Measurements from ENCODE around the gene BTRC. TPM values are rescaled to one million over a fixed set of nuclear protein-coding genes. Genes with fewer than 3 reads are reported as not detected.
"Not testable (repeated sequence)": the region's sequence is repeated elsewhere in the genome, so short reads cannot be mapped to it uniquely, and the experiment has no call there.

BTRC gene
- total and polyA plus RNA-seq, 12 donors = 9.5 to 49.9 (median 34.2) TPM

DNA sequence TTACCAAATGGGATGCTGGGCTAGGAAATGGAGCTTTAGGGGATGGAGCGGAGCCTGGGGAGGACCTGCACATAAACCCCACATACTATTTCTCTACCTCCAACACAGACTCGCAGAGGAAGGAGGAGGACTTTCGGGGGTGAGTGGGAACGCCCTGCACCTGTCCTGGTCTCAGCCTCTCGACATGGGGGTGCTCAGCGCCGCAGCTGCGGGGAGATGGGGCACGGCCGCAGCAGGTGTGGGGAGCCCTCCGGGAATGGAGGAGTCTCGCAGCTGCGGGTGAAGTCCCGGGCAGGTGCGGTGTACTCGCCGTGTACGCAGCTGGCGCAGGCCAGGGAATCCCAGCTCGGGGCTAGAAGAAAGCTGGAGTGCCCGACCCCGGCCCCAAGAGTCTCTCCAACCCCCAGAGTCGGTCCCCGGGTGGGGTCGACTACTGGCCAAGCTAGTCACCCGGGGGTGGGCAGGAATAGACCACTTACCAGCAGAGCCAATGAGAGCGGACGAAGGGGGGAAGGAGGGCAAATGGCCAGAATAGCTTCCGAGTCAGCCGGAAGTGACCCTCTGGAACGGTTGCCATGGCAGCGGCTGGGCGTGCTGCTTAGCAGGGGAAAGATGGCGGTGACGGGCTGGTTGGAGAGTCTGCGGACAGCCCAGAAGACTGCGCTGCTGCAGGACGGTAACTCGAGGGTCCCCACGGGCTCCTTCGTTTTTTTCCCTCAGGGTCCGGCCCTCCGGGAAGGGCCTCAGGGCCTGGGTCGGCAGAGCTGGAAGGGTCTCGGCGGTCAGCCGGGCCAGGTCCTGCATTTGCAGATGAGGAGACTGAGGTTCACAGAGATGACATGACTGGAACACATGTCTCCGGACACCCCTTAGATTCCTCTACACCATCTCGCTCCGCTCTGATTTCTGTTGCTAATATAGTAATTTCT lies 234.0 kb downstream of the BTRC start, which contains the start of the genes DPCD and POLL:
Gene DPCD, plus strand, starts transcription at position 597 of the 929 bp plus-strand sequence. Its CDS starts 16 bp downstream, at position 613.
Gene POLL, minus strand, starts transcription at position 533 of the 929 bp plus-strand sequence. CDS start 897 bp downstream, outside the sequence.
- Histone ChIP-seq H3K27ac (peak within 1 kb of the TSS in 9 of 10 donors; percentile 56 to 87 (median 76)), H3K36me3 (peaks cover 0 to 31% (median 5%) of the 10 kb centered on the region in 9 donors), H3K4me3 (peak within 1 kb of the TSS; percentile 70 to 99 (median 90)), H3K4me1 (peaks cover 0 to 26% (median 23%) of the 10 kb centered on the region in 9 donors), H3K27me3 (no peaks in the 10 kb centered on the region), H3K9me3 (no peaks in the 10 kb centered on the region)
- ATAC-seq (peak; percentile 96 to 99 (median 98)), DNase-seq (peak; percentile 97 to 99)
- intact Hi-C loops (cut with DNase I) = no loop called here
- 0 to 1% methylated on average over 50 of the region's 50 CpGs for WGBS, 2 donors
- TF ChIP-seq, protein P1, sequence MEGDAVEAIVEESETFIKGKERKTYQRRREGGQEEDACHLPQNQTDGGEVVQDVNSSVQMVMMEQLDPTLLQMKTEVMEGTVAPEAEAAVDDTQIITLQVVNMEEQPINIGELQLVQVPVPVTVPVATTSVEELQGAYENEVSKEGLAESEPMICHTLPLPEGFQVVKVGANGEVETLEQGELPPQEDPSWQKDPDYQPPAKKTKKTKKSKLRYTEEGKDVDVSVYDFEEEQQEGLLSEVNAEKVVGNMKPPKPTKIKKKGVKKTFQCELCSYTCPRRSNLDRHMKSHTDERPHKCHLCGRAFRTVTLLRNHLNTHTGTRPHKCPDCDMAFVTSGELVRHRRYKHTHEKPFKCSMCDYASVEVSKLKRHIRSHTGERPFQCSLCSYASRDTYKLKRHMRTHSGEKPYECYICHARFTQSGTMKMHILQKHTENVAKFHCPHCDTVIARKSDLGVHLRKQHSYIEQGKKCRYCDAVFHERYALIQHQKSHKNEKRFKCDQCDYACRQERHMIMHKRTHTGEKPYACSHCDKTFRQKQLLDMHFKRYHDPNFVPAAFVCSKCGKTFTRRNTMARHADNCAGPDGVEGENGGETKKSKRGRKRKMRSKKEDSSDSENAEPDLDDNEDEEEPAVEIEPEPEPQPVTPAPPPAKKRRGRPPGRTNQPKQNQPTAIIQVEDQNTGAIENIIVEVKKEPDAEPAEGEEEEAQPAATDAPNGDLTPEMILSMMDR (IDR thresholded peaks at IDR 0.05) = no peak

GRCh38 chr10:101588879-101589278 lies 234.9 kb downstream of the BTRC start:
- DNase-seq = no peak

GRCh38 chr10:101593331-101593730 lies 239.4 kb downstream of the BTRC start:
- ATAC-seq; H3K36me3 ChIP-seq; H3K27me3 ChIP-seq; H3K27ac ChIP-seq; H3K4me3 ChIP-seq; intact Hi-C loops (cut with DNase I); H3K9me3 ChIP-seq; DNase-seq: not testable (repeated sequence)
- H3K4me1 ChIP-seq = peaks cover 0 to 28% (median 21%) of the 10 kb centered on the region in 9 donors
- 79 to 88% methylated on average over 2 of the region's 2 CpGs for WGBS, 2 donors

More at GRCh38 chr10:101588879-101589278, 234.9 kb downstream of the BTRC start:
- no peaks in the 10 kb centered on the region for H3K27me3 ChIP-seq
- ATAC-seq = no peak
- peaks cover 0 to 22% (median 0%) of the 10 kb centered on the region in 9 donors for H3K36me3 ChIP-seq
- WGBS, 2 donors = 48 to 51% methylated on average over 5 of the region's 5 CpGs
- no peaks in the 10 kb centered on the region for H3K9me3 ChIP-seq
- TF ChIP-seq, protein P1 (IDR thresholded peaks at IDR 0.05) = no peak
- H3K4me1 ChIP-seq = peaks cover 0 to 27% (median 23%) of the 10 kb centered on the region in 9 donors
- peak overlapping the region; percentile 70 to 99 (median 90) for H3K4me3 ChIP-seq
- H3K27ac ChIP-seq = no peak overlapping the region
- intact Hi-C loops (cut with DNase I) = no loop called here

GRCh38 chr10:101595591-101596433 lies 241.8 kb downstream of the BTRC start:
- H3K4me1 ChIP-seq = peaks cover 0 to 17% (median 14%) of the 10 kb centered on the region in 9 donors
- intact Hi-C loops (cut with DNase I) = no loop called here
- no peaks in the 10 kb centered on the region for H3K27me3 ChIP-seq
- peaks cover 0 to 8% (median 0%) of the 10 kb centered on the region in 9 donors for H3K36me3 ChIP-seq
- TF ChIP-seq, protein P1 (IDR thresholded peaks at IDR 0.05) = no peak
- no peak overlapping the region for H3K4me3 ChIP-seq
- no peaks in the 10 kb centered on the region for H3K9me3 ChIP-seq
- peak overlapping the region in 5 of 10 donors; percentile 5 to 49 (median 34) for H3K27ac ChIP-seq
- 53 to 57% methylated on average over 13 of the region's 13 CpGs for WGBS, 2 donors
- peak in 1 of 2 donors; percentile 30 for DNase-seq
- ATAC-seq = peak; percentile 54 to 90 (median 81)
